RWPE2 (cell line): ENCODE data around the gene NFAM1.

ENCODE experiments used
- ATAC-seq: fragments of 200-7000 bp; cut with Tn5 transposase; 3 replicates; pipeline ENCODE4 v1.9.1; 2021; ENCODE audit warnings: low read depth
- DNase-seq: peaks from one replicate; pipeline ENCODE4 v3.0.0-alpha.2; 2020; ENCODE audit warnings: low spot score
- H3K27ac ChIP-seq: fragments of 450-650 bp; 2 replicates; pipeline ENCODE4 v1.5.1; 2017; ENCODE audit warnings: mild to moderate bottlenecking; ENCODE audit not compliant: poor library complexity, severe bottlenecking
- H3K27me3 ChIP-seq: fragments of 250-450 bp; sonication (Bioruptor Pico); 2 replicates; pipeline ENCODE4 v1.5.1; 2021; ENCODE audit warnings: mild to moderate bottlenecking, moderate library complexity; ENCODE audit not compliant: insufficient read depth, poor library complexity, severe bottlenecking
- H3K36me3 ChIP-seq: fragments of 250-450 bp; sonication (Bioruptor Pico); 2 replicates; pipeline ENCODE4 v1.5.1; 2020; ENCODE audit warnings: low read depth, mild to moderate bottlenecking, moderate library complexity
- H3K4me1 ChIP-seq: fragments of 250-450 bp; sonication (Bioruptor Pico); 2 replicates; pipeline ENCODE4 v1.5.1; 2021; ENCODE audit warnings: mild to moderate bottlenecking, moderate library complexity; ENCODE audit not compliant: insufficient read depth, poor library complexity, severe bottlenecking
- H3K4me3 ChIP-seq: fragments of 250-450 bp; sonication (Bioruptor Pico); 2 replicates; pipeline ENCODE4 v1.5.1; 2021; ENCODE audit warnings: mild to moderate bottlenecking, moderate library complexity; ENCODE audit not compliant: severe bottlenecking
- H3K9me3 ChIP-seq: fragments of 250-450 bp; sonication (Bioruptor Pico); 2 replicates; pipeline ENCODE4 v1.5.1; 2021; ENCODE audit warnings: mild to moderate bottlenecking, moderate library complexity; ENCODE audit not compliant: severe bottlenecking
- CTCF ChIP-seq: fragments of 450-650 bp; IDR thresholded peaks from one replicate; pipeline ENCODE4 v1.5.1; 2017; ENCODE audit warnings: mild to moderate bottlenecking, moderate library complexity; ENCODE audit not compliant: poor library complexity, severe bottlenecking

Gene NFAM1

GRCh38 chr22:42471441-42471840 lies 39.2 kb upstream of the NFAM1 start:
- DNase-seq (no peak), ATAC-seq (no peak)
- H3K36me3 ChIP-seq = no peaks in the 10 kb centered on the region
- no peaks in the 10 kb centered on the region for H3K9me3 ChIP-seq
- no peak overlapping the region for H3K4me3 ChIP-seq
- no peak overlapping the region for H3K27ac ChIP-seq
- no peak for TF ChIP-seq CTCF
- H3K27me3 ChIP-seq = no peaks in the 10 kb centered on the region
- H3K4me1 ChIP-seq = no peaks in the 10 kb centered on the region

GRCh38 chr22:42470366-42471082 lies 38.3 kb upstream of the NFAM1 start:
- no peak for TF ChIP-seq CTCF
- Histone ChIP-seq H3K36me3 (no peaks in the 10 kb centered on the region), H3K4me3 (no peak overlapping the region), H3K27me3 (no peaks in the 10 kb centered on the region), H3K27ac (no peak overlapping the region), H3K9me3 (no peaks in the 10 kb centered on the region), H3K4me1 (no peaks in the 10 kb centered on the region)
- ATAC-seq = no peak
- DNase-seq = no peak

- Histone ChIP-seq H3K36me3 (no peaks in the 10 kb centered on the region), H3K4me1 (no peaks in the 10 kb centered on the region), H3K9me3 (no peaks in the 10 kb centered on the region), H3K4me3 (no peak overlapping the region), H3K27me3 (no peaks in the 10 kb centered on the region), H3K27ac (no peak overlapping the region)
- peak; percentile 44; the same call in 2 of the 3 replicates for ATAC-seq
- TF ChIP-seq CTCF = no peak
- no peak for DNase-seq
These were observed 36.6 kb upstream of the NFAM1 start for GRCh38 chr22:42468841-42469240.

- H3K36me3 ChIP-seq = no peaks in the 10 kb centered on the region
- H3K4me1 ChIP-seq = no peaks in the 10 kb centered on the region
- TF ChIP-seq CTCF = no peak
- no peak overlapping the region for H3K4me3 ChIP-seq
- H3K27me3 ChIP-seq = no peaks in the 10 kb centered on the region
- H3K9me3 ChIP-seq = no peaks in the 10 kb centered on the region
- DNase-seq = no peak
- H3K27ac ChIP-seq = no peak overlapping the region
- no peak for ATAC-seq
These were observed 29.8 kb upstream of the NFAM1 start for GRCh38 chr22:42462016-42462415.

- no peak for TF ChIP-seq CTCF
- H3K27me3 ChIP-seq = no peaks in the 10 kb centered on the region
- H3K4me1 ChIP-seq = no peaks in the 10 kb centered on the region
- no peaks in the 10 kb centered on the region for H3K9me3 ChIP-seq
- ATAC-seq (no peak), DNase-seq (no peak)
- H3K27ac ChIP-seq = no peak overlapping the region
- no peak overlapping the region for H3K4me3 ChIP-seq
- no peaks in the 10 kb centered on the region for H3K36me3 ChIP-seq
These were observed 29.3 kb upstream of the NFAM1 start for GRCh38 chr22:42461511-42461910.
